Measurements from ENCODE around the gene GOPC.

- TF ChIP-seq, protein P1, sequence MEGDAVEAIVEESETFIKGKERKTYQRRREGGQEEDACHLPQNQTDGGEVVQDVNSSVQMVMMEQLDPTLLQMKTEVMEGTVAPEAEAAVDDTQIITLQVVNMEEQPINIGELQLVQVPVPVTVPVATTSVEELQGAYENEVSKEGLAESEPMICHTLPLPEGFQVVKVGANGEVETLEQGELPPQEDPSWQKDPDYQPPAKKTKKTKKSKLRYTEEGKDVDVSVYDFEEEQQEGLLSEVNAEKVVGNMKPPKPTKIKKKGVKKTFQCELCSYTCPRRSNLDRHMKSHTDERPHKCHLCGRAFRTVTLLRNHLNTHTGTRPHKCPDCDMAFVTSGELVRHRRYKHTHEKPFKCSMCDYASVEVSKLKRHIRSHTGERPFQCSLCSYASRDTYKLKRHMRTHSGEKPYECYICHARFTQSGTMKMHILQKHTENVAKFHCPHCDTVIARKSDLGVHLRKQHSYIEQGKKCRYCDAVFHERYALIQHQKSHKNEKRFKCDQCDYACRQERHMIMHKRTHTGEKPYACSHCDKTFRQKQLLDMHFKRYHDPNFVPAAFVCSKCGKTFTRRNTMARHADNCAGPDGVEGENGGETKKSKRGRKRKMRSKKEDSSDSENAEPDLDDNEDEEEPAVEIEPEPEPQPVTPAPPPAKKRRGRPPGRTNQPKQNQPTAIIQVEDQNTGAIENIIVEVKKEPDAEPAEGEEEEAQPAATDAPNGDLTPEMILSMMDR (IDR thresholded peaks at IDR 0.05): peak; percentile 80 to 89 (median 88)
- TF ChIP-seq POLR2A (IDR thresholded peaks at IDR 0.05): no peak
Measured at GRCh38 chr6:117555882-117556498, 46.3 kb downstream of the GOPC start.
